ENCODE results near the gene SLC2A6. TPM values are rescaled to one million over a fixed set of nuclear protein-coding genes. Genes with fewer than 3 reads are reported as not detected.

Gene SLC2A6
- total and polyA plus RNA-seq, 8 donors, result 1.9 to 22.4 (median 2.9) TPM

GRCh38 chr9:133424187-133424586, 54.7 kb downstream of the SLC2A6 start:
- no peak for DNase-seq
- Histone ChIP-seq H3K9me3 (no peaks in the 10 kb centered on the region), H3K36me3 (no peaks in the 10 kb centered on the region), H3K4me1 (peaks cover 0 to 9% of the 10 kb centered on the region in 2 donors), H3K27ac (no peak overlapping the region), H3K27me3 (peaks cover 14 to 37% of the 10 kb centered on the region in 2 donors), H3K4me3 (no peak overlapping the region)
- ATAC-seq, result no peak
- intact Hi-C loops (cut with DNase I), result no loop called here
- TF ChIP-seq CTCF (IDR thresholded peaks at IDR 0.05), result no peak

GRCh38 chr9:133423216-133423615, 55.7 kb downstream of the SLC2A6 start:
- no peak for TF ChIP-seq CTCF (IDR thresholded peaks at IDR 0.05)
- H3K4me1 ChIP-seq, result peaks cover 0 to 12% of the 10 kb centered on the region in 2 donors
- H3K9me3 ChIP-seq, result no peaks in the 10 kb centered on the region
- H3K36me3 ChIP-seq, result no peaks in the 10 kb centered on the region
- ATAC-seq (no peak), DNase-seq (no peak)
- intact Hi-C loops (cut with DNase I), result no loop called here
- H3K27ac ChIP-seq, result no peak overlapping the region
- H3K4me3 ChIP-seq, result no peak overlapping the region
- H3K27me3 ChIP-seq, result peaks cover 10 to 27% of the 10 kb centered on the region in 2 donors

GRCh38 chr9:133421615-133422542, 57.0 kb downstream of the SLC2A6 start, which contains the start of gene ADAMTS13:
Gene ADAMTS13, plus strand, starts transcription at chr9:133422367. Its CDS starts 77 bp downstream, at chr9:133422444.
- ATAC-seq, result no peak
- TF ChIP-seq CTCF (IDR thresholded peaks at IDR 0.05), result no peak
- peaks cover under 1 to 14% of the 10 kb centered on the region in 2 donors for H3K4me1 ChIP-seq
- H3K4me3 ChIP-seq, result no peak within 1 kb of the TSS
- no peak within 1 kb of the TSS for H3K27ac ChIP-seq
- no peaks in the 10 kb centered on the region for H3K36me3 ChIP-seq
- H3K27me3 ChIP-seq, result peaks cover 0 to 14% of the 10 kb centered on the region in 2 donors
- intact Hi-C loops (cut with DNase I), result no loop called here
- DNase-seq, result no peak
- H3K9me3 ChIP-seq, result no peaks in the 10 kb centered on the region

Other genes starting within 250 kb of the SLC2A6 start
- gene ABO, start 203.9 kb downstream of the SLC2A6 start, total RNA-seq, result 1 to 10 TPM; 5.7 to 7.9 TPM
- 1 to 10 TPM; 2.6 to 6.3 (median 4.3) TPM for gene ABO, start 203.9 kb downstream of the SLC2A6 start, polyA plus RNA-seq (ENCODE audit: insufficient read length in 6 of 6)
- 10 to 100 TPM; 10.9 to 16.7 TPM for gene SURF6, start 142.9 kb downstream of the SLC2A6 start, total RNA-seq
- 10 to 100 TPM; 25.6 to 31.4 (median 26.6) TPM for gene SURF6, start 142.9 kb downstream of the SLC2A6 start, polyA plus RNA-seq (ENCODE audit: insufficient read length in 6 of 6)
- 10 to 100 TPM; 21.8 to 29.2 TPM for gene MED22, start 131.0 kb downstream of the SLC2A6 start, total RNA-seq
- 10 to 100 TPM; 23.2 to 28.2 (median 26.3) TPM for gene MED22, start 131.0 kb downstream of the SLC2A6 start, polyA plus RNA-seq (ENCODE audit: insufficient read length in 6 of 6)
- gene RPL7A, start 130.9 kb downstream of the SLC2A6 start, total RNA-seq, result 1,000 to 10,000 TPM; 1,624 to 1,706 TPM
- gene RPL7A, start 130.9 kb downstream of the SLC2A6 start, polyA plus RNA-seq (ENCODE audit: insufficient read length in 6 of 6), result 1,000 to 10,000 TPM; 2,858 to 3,322 (median 3,107) TPM
- 10 to 100 TPM; 40.4 to 46.1 TPM for gene SURF1, start 122.6 kb downstream of the SLC2A6 start, total RNA-seq
- gene SURF1, start 122.6 kb downstream of the SLC2A6 start, polyA plus RNA-seq (ENCODE audit: insufficient read length in 6 of 6), result 10 to 100 TPM; 27.9 to 35.2 (median 30.2) TPM
- 10 to 100 TPM; 11.8 to 16.2 TPM for gene SURF2, start 122.5 kb downstream of the SLC2A6 start, total RNA-seq
- gene SURF2, start 122.5 kb downstream of the SLC2A6 start, polyA plus RNA-seq (ENCODE audit: insufficient read length in 6 of 6), result 10 to 100 TPM; 14.9 to 23.0 (median 16.8) TPM
- gene SURF4, start 103.0 kb downstream of the SLC2A6 start, total RNA-seq, result 100 to 1,000 TPM; 232 to 252 TPM
- gene SURF4, start 103.0 kb downstream of the SLC2A6 start, polyA plus RNA-seq (ENCODE audit: insufficient read length in 6 of 6), result 100 to 1,000 TPM; 117 to 155 (median 122) TPM
- gene STKLD1, start 102.7 kb downstream of the SLC2A6 start, total RNA-seq, result under 1 TPM; 0.82 to 0.99 TPM
- 1 to 10 TPM; 3.0 to 6.1 (median 3.6) TPM for gene STKLD1, start 102.7 kb downstream of the SLC2A6 start, polyA plus RNA-seq (ENCODE audit: insufficient read length in 6 of 6)
- 10 to 100 TPM; 16.9 to 23.4 TPM for gene REXO4, start 61.1 kb downstream of the SLC2A6 start, total RNA-seq
- 10 to 100 TPM; 27.2 to 29.1 (median 28.1) TPM for gene REXO4, start 61.1 kb downstream of the SLC2A6 start, polyA plus RNA-seq (ENCODE audit: insufficient read length in 6 of 6)
- gene ADAMTS13, start 56.7 kb downstream of the SLC2A6 start, total RNA-seq, result 1 to 10 TPM; 1.2 to 4.1 TPM
- gene ADAMTS13, start 56.7 kb downstream of the SLC2A6 start, polyA plus RNA-seq (ENCODE audit: insufficient read length in 6 of 6), result 10 to 100 TPM in 1 of 6 donors, 1 to 10 TPM in 5; 5.9 to 11.1 (median 8.4) TPM
- gene CACFD1, start 19.1 kb downstream of the SLC2A6 start, total RNA-seq, result 10 to 100 TPM; 26.2 to 48.4 TPM
- 10 to 100 TPM; 17.7 to 31.2 (median 25.4) TPM for gene CACFD1, start 19.1 kb downstream of the SLC2A6 start, polyA plus RNA-seq (ENCODE audit: insufficient read length in 6 of 6)
- not detected for gene MYMK, start 45.9 kb upstream of the SLC2A6 start, total RNA-seq
- not detected for gene MYMK, start 45.9 kb upstream of the SLC2A6 start, polyA plus RNA-seq (ENCODE audit: insufficient read length in 6 of 6)
- 10 to 100 TPM; 17.3 to 18.5 TPM for gene ADAMTSL2, start 55.6 kb upstream of the SLC2A6 start, total RNA-seq
- gene ADAMTSL2, start 55.6 kb upstream of the SLC2A6 start, polyA plus RNA-seq (ENCODE audit: insufficient read length in 6 of 6), result 10 to 100 TPM in 4 of 6 donors, 1 to 10 TPM in 2; 8.0 to 18.3 (median 10.6) TPM
- gene FAM163B, start 130.3 kb upstream of the SLC2A6 start, total RNA-seq, result under 1 TPM in 1 of 2 donors, not detected in 1; 0.23 TPM
- 1 to 10 TPM in 5 of 6 donors, under 1 TPM in 1; 0.61 to 2.7 (median 1.7) TPM for gene FAM163B, start 130.3 kb upstream of the SLC2A6 start, polyA plus RNA-seq (ENCODE audit: insufficient read length in 6 of 6)
- gene DBH, start 157.3 kb upstream of the SLC2A6 start, total RNA-seq, result under 1 TPM; 0.08 to 0.23 TPM
- gene DBH, start 157.3 kb upstream of the SLC2A6 start, polyA plus RNA-seq (ENCODE audit: insufficient read length in 6 of 6), result 1 to 10 TPM; 1.2 to 2.2 (median 1.4) TPM